Nephron progenitor cell (in vitro differentiated cells): ENCODE results near the gene CTNNBL1.

ENCODE experiments used
- DNase-seq: peaks from one replicate; pipeline ENCODE4 v3.0.0; 2021
- H3K27ac Mint-ChIP-seq: 2 replicates; pipeline ENCODE4 v1.8.0; 2021; ENCODE audit warnings: mild to moderate bottlenecking, moderate library complexity, mixed read lengths
- H3K27me3 Mint-ChIP-seq: 2 replicates; pipeline ENCODE4 v1.8.0; 2021; ENCODE audit warnings: mild to moderate bottlenecking, low read depth, mixed read lengths; ENCODE audit not compliant: poor library complexity
- H3K36me3 Mint-ChIP-seq: 2 replicates; pipeline ENCODE4 v1.8.0; 2021; ENCODE audit warnings: low read depth, mixed read lengths
- H3K4me1 Mint-ChIP-seq: 2 replicates; pipeline ENCODE4 v1.8.0; 2021; ENCODE audit warnings: mixed read lengths
- H3K4me3 Mint-ChIP-seq: 2 replicates; pipeline ENCODE4 v1.8.0; 2021; ENCODE audit warnings: mild to moderate bottlenecking, moderate library complexity, mixed read lengths
- H3K9me3 Mint-ChIP-seq: 2 replicates; pipeline ENCODE4 v1.8.0; 2021; ENCODE audit warnings: mild to moderate bottlenecking, moderate library complexity, mixed read lengths
- TF ChIP-seq, protein P1 (sequence below): fragments of 200-600 bp; sonication (generic); IDR thresholded peaks from 2 replicates; pipeline ENCODE4 v1.5.0; 2021; ENCODE audit warnings: antibody characterized with exemption

CTNNBL1 gene

DNA sequence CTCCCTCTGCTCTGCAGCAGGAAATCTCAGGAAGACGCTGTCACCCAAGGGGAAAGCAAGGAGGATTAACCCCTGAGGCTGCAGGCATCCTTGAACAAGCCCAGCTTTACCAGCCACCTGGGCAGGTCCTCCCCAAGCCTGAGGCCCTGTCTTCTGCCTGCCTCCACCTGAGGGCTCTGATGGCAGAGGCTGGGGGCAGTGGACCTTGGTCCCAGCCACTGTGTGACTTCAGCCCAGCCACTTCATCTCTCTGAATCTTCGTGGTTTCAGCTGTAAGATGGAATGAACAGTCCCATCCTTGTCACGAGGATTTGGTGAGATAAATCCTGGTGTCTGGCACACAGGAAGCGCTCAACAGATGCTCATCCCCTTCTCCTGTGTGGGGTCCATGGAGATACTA, 200.6 kb downstream of the CTNNBL1 start:
- peaks cover 6% of the 10 kb centered on the region for H3K4me1 Mint-ChIP-seq
- TF ChIP-seq, protein P1, sequence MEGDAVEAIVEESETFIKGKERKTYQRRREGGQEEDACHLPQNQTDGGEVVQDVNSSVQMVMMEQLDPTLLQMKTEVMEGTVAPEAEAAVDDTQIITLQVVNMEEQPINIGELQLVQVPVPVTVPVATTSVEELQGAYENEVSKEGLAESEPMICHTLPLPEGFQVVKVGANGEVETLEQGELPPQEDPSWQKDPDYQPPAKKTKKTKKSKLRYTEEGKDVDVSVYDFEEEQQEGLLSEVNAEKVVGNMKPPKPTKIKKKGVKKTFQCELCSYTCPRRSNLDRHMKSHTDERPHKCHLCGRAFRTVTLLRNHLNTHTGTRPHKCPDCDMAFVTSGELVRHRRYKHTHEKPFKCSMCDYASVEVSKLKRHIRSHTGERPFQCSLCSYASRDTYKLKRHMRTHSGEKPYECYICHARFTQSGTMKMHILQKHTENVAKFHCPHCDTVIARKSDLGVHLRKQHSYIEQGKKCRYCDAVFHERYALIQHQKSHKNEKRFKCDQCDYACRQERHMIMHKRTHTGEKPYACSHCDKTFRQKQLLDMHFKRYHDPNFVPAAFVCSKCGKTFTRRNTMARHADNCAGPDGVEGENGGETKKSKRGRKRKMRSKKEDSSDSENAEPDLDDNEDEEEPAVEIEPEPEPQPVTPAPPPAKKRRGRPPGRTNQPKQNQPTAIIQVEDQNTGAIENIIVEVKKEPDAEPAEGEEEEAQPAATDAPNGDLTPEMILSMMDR, result no peak
- no peaks in the 10 kb centered on the region for H3K36me3 Mint-ChIP-seq
- no peaks in the 10 kb centered on the region for H3K9me3 Mint-ChIP-seq
- no peak for DNase-seq
- H3K27me3 Mint-ChIP-seq, result peaks cover 27% of the 10 kb centered on the region
- H3K27ac Mint-ChIP-seq, result no peak overlapping the region
- H3K4me3 Mint-ChIP-seq, result no peak overlapping the region

DNA sequence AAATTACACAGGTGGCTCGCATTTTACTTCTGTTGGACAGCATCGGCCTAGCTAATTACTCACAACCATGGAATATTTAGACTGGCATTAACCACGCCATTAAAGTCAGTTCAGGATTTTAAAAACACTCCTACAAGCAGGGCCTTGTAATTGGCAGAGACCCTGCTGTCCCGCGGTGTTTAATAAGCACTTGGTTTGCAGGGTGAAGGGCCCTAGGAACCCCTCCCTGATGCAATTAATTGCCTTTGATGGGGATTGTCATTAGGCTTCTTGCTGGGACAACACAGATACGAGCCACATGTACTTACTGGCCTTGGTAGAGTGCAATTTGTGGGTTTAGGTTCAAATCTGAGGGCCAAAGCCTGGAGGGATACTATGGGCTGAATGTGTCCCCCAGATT, 201.3 kb downstream of the CTNNBL1 start:
- Mint-ChIP-seq H3K27me3 (peaks cover 32% of the 10 kb centered on the region), H3K4me3 (no peak overlapping the region), H3K36me3 (no peaks in the 10 kb centered on the region), H3K9me3 (no peaks in the 10 kb centered on the region), H3K27ac (no peak overlapping the region), H3K4me1 (peaks cover 6% of the 10 kb centered on the region)
- DNase-seq, result no peak
- TF ChIP-seq, protein P1, result no peak

DNA sequence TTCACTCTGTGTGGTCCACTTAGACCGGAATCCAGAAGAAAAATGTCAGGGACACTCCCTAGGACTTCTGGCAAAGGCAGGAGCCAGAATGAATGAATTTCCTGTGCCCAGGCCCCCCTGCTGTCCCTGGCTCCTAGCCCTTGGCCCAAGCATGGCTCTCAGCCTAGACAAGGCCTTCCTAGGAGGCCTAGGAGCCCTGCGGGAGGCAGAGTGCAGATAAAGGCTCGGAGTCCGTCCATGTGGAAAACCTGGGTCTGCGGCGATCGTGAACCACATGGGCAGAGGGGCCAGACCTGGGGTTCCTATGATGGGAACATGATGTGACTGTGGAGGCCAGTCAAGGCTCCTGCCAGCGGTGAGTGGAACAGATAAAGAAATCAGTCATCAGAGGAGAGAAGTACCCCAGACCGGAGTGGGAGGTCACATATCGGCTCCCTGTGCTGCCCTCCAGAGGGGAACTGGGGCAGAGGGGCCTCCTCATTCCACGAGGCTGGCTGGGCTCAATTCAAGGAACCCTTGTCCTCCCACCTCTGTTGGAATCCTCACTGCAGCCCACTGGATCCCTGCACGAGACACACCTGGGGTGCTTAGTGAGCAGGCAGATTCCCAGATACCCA, 203.2 kb downstream of the CTNNBL1 start:
- no peak overlapping the region for H3K27ac Mint-ChIP-seq
- H3K4me1 Mint-ChIP-seq, result peaks cover 7% of the 10 kb centered on the region
- TF ChIP-seq, protein P1, result peak; percentile 40
- H3K27me3 Mint-ChIP-seq, result peaks cover 51% of the 10 kb centered on the region
- H3K36me3 Mint-ChIP-seq, result no peaks in the 10 kb centered on the region
- peak; percentile 48 for DNase-seq
- H3K9me3 Mint-ChIP-seq, result no peaks in the 10 kb centered on the region
- no peak overlapping the region for H3K4me3 Mint-ChIP-seq

DNA sequence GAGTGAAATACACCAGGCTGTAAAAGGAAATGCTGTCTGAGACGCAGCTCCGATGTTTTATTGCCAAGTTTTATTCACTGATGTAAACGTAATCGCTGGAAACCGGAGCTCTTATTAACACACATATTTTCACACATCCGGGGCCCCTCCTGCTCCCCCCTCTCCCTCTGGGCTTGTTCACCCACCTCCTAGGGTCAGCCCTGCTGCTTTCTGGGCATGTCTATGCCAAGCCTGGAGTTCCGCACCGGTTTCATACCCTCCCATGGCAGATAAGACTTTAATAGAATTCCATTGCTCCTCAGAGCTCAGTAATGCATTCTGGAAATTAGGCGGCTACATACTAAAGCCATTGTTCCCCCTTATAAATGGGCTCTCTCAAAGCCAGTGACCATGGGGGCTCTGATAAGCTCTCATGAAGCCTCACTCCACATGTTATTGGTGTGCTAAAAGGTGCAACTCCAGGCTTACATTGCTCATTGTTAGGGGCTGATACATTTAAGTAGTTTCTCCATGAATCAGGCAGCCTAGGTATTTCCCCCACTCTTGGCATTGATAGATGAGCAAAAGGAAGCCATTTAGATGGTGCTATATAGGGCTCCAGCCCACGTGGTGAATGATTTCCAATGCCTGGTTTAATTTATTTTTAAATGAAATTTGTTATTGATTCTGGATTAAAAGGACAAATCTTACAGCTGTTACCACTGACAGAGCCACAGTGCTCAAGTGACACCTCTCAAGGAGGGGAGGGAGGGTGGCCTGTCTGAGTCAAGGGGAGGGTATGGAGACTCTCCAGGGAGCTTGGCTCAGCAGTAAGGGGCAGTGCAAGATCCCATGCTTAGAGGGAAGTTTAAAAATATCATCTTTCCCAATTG, 204.6 kb downstream of the CTNNBL1 start:
- H3K9me3 Mint-ChIP-seq, result no peaks in the 10 kb centered on the region

DNA sequence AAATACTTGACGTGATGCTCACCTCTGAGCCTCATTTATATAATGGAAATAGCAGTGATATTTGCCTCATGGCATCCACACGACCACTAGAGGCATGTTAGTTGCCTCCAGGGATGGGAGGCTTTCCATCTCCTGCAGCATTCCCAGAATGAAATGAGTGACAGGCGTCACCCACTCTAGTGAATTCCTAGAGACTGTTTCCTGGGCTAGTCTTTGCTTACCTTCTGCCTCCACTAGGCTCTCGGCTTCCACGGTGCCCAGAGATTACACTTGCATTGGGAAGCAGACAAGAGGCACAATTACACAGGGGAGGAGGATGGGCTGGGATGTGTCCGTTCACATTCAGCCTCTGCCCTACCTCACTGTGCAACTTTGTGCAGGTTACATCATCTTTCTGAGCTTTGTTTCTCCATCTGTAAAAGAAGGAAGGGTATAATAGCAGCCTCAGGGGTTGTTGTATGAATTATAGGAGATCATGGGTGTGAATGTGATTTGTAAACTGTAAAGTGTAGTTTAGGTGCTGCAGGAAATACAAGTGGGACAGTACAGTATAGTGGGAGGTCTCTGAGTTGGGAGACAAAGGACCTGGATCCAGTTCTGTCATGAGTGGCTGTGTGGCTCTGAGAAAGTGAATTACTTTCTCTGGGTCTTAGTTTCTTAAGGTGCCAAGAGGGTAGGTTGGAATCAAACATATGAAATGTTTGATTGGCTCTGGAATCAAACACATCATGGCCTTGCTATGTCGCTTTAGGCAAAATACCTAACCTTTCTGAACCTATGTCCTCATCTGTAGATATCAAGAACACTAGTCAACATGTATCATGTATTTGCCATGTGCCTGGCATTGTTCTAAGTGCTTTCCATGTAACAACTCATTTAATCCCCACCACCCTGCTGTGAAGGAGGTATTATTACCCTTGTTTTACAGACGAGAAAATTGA, 205.5 kb downstream of the CTNNBL1 start:
- Mint-ChIP-seq H3K9me3 (no peaks in the 10 kb centered on the region), H3K36me3 (peaks cover 3% of the 10 kb centered on the region), H3K27ac (no peak overlapping the region), H3K27me3 (peaks cover 59% of the 10 kb centered on the region), H3K4me1 (peaks cover 18% of the 10 kb centered on the region), H3K4me3 (no peak overlapping the region)
- no peak for DNase-seq
- TF ChIP-seq, protein P1, result no peak

More for the DNA sequence above, 204.6 kb downstream of the CTNNBL1 start:
- TF ChIP-seq, protein P1, result no peak
- Mint-ChIP-seq H3K27ac (no peak overlapping the region), H3K36me3 (no peaks in the 10 kb centered on the region), H3K4me1 (peaks cover 12% of the 10 kb centered on the region), H3K27me3 (peaks cover 50% of the 10 kb centered on the region), H3K4me3 (no peak overlapping the region)
- no peak for DNase-seq
